NCI-H1417 (cell line): ENCODE data around the gene PSMG3.
"Not testable (repeated sequence)": the region's sequence is repeated elsewhere in the genome, so short reads cannot be mapped to it uniquely, and the experiment has no call there.

Experiments used
- DNase-seq, 3 experiments: peaks; one replicate each; lab custom pipeline; 2025; lab: John Stamatoyannopoulos, UW

Gene PSMG3

GRCh38 chr7:1533547-1534329 is 36.1 kb downstream of the PSMG3 start:
- DNase-seq: no peak

DNA sequence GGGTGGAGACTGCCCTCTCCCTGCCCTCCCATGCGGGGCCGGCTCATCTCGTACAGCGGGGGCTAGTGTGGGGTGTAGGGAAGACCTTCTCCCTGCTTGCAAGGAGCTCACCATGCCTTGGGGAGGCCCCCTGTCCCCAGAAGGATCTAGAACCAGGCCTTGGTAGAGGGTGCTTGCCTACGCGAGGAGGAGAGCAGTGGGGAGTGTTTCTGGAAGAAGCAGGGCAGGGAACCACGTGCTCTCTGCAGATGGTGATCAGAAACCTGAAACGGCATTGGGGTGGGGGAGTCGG is 36.6 kb downstream of the PSMG3 start:
- no peak for DNase-seq

DNA sequence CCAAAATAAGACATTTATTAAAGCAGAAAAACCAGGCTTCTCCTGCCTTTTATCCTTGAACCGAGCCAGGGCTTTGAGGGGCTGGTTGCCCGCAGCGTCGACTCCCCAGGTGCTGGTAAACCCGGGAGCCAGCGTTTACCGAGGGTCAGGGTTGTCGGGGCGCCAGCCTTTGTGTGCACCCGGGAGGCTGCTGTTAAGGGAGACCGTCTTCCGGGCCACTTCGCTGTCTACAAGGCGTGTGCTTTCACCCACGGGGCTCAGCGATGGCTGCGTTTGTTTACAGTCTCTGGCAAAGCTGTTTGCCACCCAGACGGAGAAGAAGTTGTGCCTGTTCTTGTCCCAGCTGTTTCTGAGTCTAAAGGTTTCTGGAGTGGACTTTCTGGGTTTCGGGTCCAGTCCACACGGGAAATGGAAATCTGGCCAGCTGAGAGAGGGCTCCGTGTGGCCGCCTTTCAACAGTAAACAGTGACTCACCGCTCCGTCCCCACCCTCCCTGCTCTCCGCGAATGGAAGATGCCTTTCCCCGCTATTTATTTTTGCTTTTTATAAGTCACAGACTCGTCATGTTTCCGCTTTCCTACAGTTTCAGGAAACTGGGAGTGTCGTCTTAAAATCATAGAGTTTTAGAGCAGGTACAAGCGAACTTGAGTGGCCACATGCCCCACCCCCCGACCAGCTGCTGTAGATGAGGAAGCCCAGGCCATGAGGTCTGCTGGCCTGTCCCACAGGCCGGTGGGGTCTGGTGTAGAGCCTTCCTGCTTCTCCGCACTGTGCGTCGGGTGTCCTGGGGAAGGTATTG is 37.2 kb downstream of the PSMG3 start:
- peak in 2 of 3 experiments; percentile 59 to 63 for DNase-seq

- peak in 1 of 3 experiments; percentile 48 for DNase-seq
These were observed 37.8 kb downstream of the PSMG3 start for GRCh38 chr7:1531979-1532455.

DNA sequence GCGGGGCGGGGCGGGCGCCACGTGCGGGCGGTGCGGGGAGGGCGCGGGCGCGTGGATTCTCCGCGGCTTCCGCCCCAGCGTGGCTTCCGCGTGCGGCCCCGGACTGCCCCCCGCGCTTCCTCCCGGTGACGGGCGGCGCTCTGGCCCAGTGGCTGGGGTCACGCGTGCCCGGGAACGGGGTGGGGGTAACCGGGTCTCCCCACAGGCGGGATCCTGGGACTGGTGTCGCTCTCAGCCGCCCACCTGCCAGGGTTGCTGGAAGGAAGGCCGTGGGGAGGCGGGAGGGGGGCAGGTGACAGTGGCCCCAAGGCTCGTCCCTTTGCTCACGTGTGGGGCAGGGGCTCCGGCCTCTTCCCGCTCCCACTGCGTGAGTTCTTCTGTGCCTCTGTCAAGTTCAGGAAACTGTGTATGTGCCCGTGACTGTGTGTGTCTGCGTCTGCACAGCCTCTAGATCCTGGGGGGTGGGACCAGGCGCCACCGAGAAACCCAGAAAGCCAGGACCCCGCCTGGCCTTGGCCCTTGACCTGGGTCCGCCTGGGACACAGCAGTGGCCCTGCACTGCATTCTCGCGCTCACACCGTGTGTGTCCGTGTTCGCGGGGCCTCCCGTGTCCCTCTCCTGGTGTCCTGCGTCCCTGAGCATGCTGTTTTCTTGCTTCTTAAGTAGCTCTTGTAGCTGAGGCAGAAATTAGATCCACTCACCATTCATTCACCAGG is 38.4 kb downstream of the PSMG3 start:
- DNase-seq: peak; percentile 15 to 54 (median 34)

GRCh38 chr7:1530946-1531262 is 38.9 kb downstream of the PSMG3 start:
- DNase-seq: peak in 2 of 3 experiments; percentile 42 to 56

GRCh38 chr7:1529383-1530116 is 40.3 kb downstream of the PSMG3 start:
- DNase-seq: no peak

GRCh38 chr7:1526271-1526754 is 43.5 kb downstream of the PSMG3 start:
- no peak for DNase-seq

- DNase-seq: no peak
These were observed 44.4 kb downstream of the PSMG3 start for GRCh38 chr7:1525409-1525808.

DNA sequence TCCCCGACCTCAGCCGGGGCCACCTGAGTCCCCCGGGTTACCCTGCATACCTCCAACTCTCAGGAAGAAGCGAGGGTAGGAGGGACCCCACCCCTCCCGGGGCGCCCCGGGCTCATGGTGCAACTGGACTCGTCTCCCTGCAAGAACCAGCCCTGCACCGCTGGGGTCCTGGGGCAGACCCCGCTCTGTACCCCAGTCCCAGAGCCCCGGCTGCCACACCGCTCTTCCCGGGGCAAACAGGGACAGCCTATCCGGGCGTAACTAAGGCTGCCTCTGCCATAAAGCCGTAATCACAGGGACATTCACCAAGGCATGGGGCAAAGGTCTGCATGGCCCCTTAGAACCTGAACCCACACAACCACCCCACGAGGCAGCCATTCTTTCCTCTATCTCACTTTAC is 46.0 kb downstream of the PSMG3 start:
- no peak for DNase-seq

DNA sequence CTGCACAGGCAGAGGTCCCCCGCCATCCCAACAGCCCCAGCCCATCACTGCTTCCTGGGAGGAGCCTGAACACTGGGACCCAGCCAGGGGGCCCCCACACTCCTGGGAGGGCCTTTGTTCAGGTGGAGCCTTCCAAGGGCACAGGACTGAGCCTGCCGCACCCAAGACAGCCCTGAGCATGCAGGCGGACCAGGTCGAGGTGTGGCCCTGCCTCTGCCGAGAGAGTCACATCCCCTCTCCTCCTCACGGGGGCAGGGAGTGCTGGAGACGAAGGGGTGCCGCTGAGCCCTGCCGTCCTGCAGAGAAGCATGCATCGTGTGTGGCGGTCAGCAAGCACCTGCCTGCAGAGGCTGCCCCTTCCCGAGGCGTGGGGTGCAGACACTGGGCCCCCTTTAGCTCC is 46.6 kb downstream of the PSMG3 start:
- DNase-seq: no peak

DNA sequence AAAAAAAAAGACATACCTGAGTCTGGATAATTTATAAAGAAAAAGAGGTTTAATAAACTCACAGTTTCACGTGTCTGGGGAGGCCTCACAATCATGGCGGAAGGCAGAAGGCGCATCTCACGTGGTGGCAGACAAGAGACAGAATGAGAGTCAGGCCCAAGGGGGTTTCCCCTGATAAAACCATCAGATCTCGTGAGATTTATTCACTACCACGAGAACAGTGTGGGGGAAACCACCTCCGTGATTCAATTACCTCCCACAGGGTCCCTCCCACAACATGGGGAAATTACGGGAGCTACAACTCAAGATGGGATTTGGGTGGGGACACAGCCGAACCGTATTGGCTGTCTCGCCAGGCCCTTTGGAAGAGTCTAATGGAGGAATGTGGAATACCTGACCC is 48.4 kb downstream of the PSMG3 start:
- no peak for DNase-seq

DNA sequence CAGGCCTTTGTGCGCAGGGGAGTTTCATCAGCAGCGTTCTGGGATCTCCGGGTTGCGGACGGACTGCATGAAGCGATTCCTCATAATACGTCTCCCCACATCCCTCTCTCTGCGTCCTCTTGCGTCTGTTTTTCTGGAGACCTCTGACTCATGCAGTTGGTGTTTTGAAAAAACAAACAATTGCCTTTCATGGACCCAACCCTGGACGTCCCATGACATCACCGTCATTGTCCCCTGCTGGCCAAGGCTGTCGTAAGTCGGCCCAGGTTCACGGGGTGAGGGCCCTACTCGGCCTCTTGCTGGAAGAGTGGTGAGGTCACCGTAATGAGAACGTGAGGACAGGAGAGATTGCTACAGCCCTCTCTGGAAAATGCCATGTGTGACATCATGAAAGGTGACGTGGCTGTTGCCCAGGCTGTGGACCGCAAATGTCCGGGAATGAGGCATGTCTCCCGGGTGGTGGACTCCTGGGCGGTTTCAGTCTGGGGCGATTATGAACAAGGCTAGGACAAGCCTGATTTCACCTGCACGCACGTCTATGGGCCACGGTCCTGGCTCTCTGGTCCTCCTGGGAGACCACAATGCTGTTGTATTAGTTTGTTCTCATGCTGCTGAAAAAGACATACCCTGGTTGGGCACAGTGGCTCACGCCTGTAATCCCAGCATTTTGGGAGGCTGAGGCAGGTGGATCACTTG is 49.1 kb downstream of the PSMG3 start:
- DNase-seq: no peak

DNA sequence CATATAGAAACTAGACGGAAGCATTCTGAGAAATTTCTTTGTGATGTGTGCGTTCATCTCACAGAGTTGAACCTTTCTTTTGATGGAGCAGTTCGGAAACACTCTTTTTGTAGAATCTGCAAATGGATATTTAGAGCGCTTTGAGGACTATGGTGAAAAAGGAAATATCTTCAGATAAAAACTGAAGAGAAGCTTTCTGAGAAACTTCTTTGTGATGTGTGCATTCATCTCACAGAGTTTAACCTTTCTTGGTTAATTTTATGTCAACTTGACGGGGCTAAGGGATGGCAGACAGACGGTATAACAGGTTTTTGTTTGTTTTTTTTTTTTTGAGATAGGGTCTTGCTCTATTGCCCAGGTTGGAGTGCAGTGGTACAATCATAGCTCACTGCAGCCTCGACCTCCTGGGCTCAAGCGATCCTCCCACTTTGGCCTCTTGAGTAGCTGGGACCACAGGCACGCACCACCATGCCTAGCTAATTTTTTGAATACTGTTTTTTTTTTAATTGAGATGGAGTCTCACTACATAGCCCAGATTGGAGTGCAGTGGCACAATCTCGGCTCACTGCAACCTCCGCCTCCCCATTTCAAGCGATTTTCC is 50.4 kb downstream of the PSMG3 start:
- not testable (repeated sequence) for DNase-seq
